RPMI7951 (cell line): ENCODE results near the gene SND1. TPM values are rescaled to one million over a fixed set of nuclear protein-coding genes. Genes with fewer than 3 reads are reported as not detected.

Source experiments
- DNase-seq: peaks from one replicate; pipeline ENCODE4 v3.0.0-alpha.2; 2012; ENCODE audit warnings: low read depth
- total RNA-seq: library from RNA; depleted of rRNA; stranded (reverse); fragments of >200 nt; shearing (Covaris generic); gene quantifications from 2 replicates; pipeline ENCODE4 v1.2.3, GENCODE V29; 2014

The SND1 gene
- total RNA-seq, 1 experiment from 2014 or later, result 148 TPM

- no peak for DNase-seq
These were observed 366.2 kb downstream of the SND1 start for GRCh38 chr7:128017862-128018845.

GRCh38 chr7:128019288-128019687, 367.3 kb downstream of the SND1 start:
- no peak for DNase-seq

GRCh38 chr7:128020159-128020558, 368.2 kb downstream of the SND1 start:
- DNase-seq, result no peak

- peak; percentile 42 for DNase-seq
These were observed 369.4 kb downstream of the SND1 start for GRCh38 chr7:128021366-128021765.

- peak; percentile 70 for DNase-seq
These were observed 370.9 kb downstream of the SND1 start for GRCh38 chr7:128022631-128023532.

GRCh38 chr7:128024151-128024550, 372.2 kb downstream of the SND1 start:
- no peak for DNase-seq

GRCh38 chr7:128025380-128025779, 373.4 kb downstream of the SND1 start:
- DNase-seq, result no peak

- DNase-seq, result no peak
These were observed 373.8 kb downstream of the SND1 start for GRCh38 chr7:128025819-128026218.

GRCh38 chr7:128026551-128026950, 374.6 kb downstream of the SND1 start:
- DNase-seq, result no peak

GRCh38 chr7:128027485-128027980, 375.5 kb downstream of the SND1 start:
- DNase-seq, result no peak

GRCh38 chr7:128029405-128029995, 377.5 kb downstream of the SND1 start:
- no peak for DNase-seq

GRCh38 chr7:128030263-128030653, 378.3 kb downstream of the SND1 start:
- DNase-seq, result no peak

- peak; percentile 44 for DNase-seq
These were observed 378.9 kb downstream of the SND1 start, which contains the start of gene LRRC4 for GRCh38 chr7:128030654-128031611. Gene LRRC4, minus strand, starts transcription at chr7:128031437. Its CDS starts 797 bp downstream, at chr7:128030640.

- peak; percentile 82 for DNase-seq
These were observed 380.1 kb downstream of the SND1 start for GRCh38 chr7:128031901-128032604.

- DNase-seq, result no peak
These were observed 380.7 kb downstream of the SND1 start for GRCh38 chr7:128032605-128033235.

- DNase-seq, result no peak
These were observed 381.3 kb downstream of the SND1 start for GRCh38 chr7:128033246-128033645.

GRCh38 chr7:128034825-128035224, 382.8 kb downstream of the SND1 start:
- DNase-seq, result no peak

GRCh38 chr7:128035712-128036111, 383.7 kb downstream of the SND1 start:
- no peak for DNase-seq

- no peak for DNase-seq
These were observed 384.4 kb downstream of the SND1 start for GRCh38 chr7:128036226-128036940.
